Measurements from ENCODE around the gene GRM4.

Gene GRM4

DNA sequence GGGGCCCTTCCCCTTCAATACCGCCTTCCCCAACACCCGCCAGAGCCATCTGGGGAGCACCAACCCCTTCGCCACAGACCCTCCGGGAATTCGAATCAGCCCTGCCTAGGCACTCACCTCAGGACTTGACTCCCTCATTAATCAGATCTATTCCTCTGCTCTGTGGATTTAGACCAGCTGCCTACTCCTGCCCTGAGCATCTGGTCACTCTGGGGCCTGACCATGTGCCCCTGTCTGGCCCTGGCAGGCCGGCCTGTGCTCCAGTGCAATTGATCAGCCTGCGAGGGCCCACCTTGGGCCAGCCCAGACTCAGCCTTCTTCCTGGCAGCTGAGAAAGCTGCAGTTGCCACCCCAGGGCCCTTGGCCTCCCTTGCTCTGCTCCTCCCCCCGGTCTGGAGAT is 46.0 kb downstream of the GRM4 start:
- Histone ChIP-seq H3K27ac (ENCODE audit: low read depth, low read length, poor library complexity, severe bottlenecking) (no peak overlapping the region), H3K9me3 (ENCODE audit: low read length) (no peaks in the 10 kb centered on the region), H3F3A (ENCODE audit: insufficient read depth, low read length) (no peaks in the 10 kb centered on the region), H4K20me1 (ENCODE audit: insufficient read depth, low read length) (no peaks in the 10 kb centered on the region), H3K4me2 (ENCODE audit: low read length) (no peak overlapping the region), H2AFZ (ENCODE audit: low read length) (no peak overlapping the region), H3K9ac (ENCODE audit: low read length) (no peak overlapping the region), H3K36me3 (ENCODE audit: insufficient read depth, low read length) (no peaks in the 10 kb centered on the region), H3K27me3 (ENCODE audit: insufficient read depth, low read length) (peaks cover 4% of the 10 kb centered on the region; the same call in 1 of the 2 replicates), H3K79me2 (ENCODE audit: insufficient read depth, low read length) (no peaks in the 10 kb centered on the region), H3K4me1 (ENCODE audit: insufficient read depth, low read length, severe bottlenecking) (no peaks in the 10 kb centered on the region), H3K9me2 (ENCODE audit: low read depth, low read length) (no peaks in the 10 kb centered on the region), H3K4me3 (ENCODE audit: low read depth, low read length, poor library complexity, severe bottlenecking) (no peak overlapping the region)
- TF ChIP-seq, protein P1, sequence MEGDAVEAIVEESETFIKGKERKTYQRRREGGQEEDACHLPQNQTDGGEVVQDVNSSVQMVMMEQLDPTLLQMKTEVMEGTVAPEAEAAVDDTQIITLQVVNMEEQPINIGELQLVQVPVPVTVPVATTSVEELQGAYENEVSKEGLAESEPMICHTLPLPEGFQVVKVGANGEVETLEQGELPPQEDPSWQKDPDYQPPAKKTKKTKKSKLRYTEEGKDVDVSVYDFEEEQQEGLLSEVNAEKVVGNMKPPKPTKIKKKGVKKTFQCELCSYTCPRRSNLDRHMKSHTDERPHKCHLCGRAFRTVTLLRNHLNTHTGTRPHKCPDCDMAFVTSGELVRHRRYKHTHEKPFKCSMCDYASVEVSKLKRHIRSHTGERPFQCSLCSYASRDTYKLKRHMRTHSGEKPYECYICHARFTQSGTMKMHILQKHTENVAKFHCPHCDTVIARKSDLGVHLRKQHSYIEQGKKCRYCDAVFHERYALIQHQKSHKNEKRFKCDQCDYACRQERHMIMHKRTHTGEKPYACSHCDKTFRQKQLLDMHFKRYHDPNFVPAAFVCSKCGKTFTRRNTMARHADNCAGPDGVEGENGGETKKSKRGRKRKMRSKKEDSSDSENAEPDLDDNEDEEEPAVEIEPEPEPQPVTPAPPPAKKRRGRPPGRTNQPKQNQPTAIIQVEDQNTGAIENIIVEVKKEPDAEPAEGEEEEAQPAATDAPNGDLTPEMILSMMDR (IDR thresholded peaks at IDR 0.05; ENCODE audit: low read length) = no peak
- TF ChIP-seq EZH2 (IDR thresholded peaks at IDR 0.05; ENCODE audit: borderline replicate concordance, low read length) = no peak

DNA sequence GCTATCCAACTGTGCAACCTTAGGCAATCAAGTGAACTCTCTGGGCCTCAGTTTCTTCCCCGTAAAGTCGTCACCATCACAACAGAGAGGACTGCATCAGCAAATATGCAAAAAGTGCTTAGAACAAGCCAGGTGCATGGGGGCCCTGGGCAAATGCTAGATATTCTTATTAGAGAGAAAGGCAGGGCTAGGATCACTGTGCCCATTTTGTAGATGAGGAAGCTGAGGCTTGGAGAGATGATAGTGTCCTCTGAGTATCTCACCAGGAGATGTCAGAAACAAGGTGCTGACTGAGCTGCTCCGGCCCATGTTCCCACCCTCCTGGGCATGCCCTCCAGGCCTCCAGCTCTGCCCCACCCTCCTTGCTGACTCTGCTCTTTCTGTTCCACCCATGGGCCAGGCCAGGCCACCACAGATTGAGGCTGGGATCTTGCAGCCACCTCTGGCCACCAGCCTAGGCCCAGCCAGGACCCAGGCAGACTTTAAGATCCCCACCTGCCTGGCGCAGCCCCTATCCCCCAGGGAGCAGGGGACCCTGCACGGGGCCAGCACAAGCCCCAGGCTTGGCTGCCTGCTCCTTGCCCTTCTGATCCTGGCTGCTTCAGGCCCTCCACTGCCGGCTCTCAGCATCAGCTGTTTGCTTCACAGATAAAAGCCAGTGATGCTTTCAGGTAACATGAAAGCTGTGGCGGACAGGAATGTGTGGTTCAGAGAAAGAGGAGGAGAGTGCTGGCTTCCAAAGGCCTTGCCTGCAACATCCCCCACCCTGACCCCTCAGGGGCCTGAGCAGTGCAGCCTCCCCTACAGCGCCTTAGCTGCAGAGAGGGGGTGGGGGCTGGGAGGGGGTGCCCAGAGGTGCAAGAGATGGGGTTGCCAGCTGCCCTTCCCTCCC is 47.6 kb downstream of the GRM4 start:
- Histone ChIP-seq H3K36me3 (ENCODE audit: insufficient read depth, low read length) (no peaks in the 10 kb centered on the region), H3K4me2 (ENCODE audit: low read length) (no peak overlapping the region), H3K4me1 (ENCODE audit: insufficient read depth, low read length, severe bottlenecking) (no peaks in the 10 kb centered on the region), H3F3A (ENCODE audit: insufficient read depth, low read length) (no peaks in the 10 kb centered on the region), H2AFZ (ENCODE audit: low read length) (no peak overlapping the region), H4K20me1 (ENCODE audit: insufficient read depth, low read length) (no peaks in the 10 kb centered on the region), H3K4me3 (ENCODE audit: low read depth, low read length, poor library complexity, severe bottlenecking) (no peak overlapping the region), H3K9me2 (ENCODE audit: low read depth, low read length) (no peaks in the 10 kb centered on the region), H3K27me3 (ENCODE audit: insufficient read depth, low read length) (peaks cover 4% of the 10 kb centered on the region; the same call in 1 of the 2 replicates), H3K9ac (ENCODE audit: low read length) (no peak overlapping the region), H3K79me2 (ENCODE audit: insufficient read depth, low read length) (no peaks in the 10 kb centered on the region), H3K9me3 (ENCODE audit: low read length) (no peaks in the 10 kb centered on the region), H3K27ac (ENCODE audit: low read depth, low read length, poor library complexity, severe bottlenecking) (no peak overlapping the region)
- no peak for TF ChIP-seq EZH2 (IDR thresholded peaks at IDR 0.05; ENCODE audit: borderline replicate concordance, low read length)
- TF ChIP-seq, protein P1 (IDR thresholded peaks at IDR 0.05; ENCODE audit: low read length) = no peak

DNA sequence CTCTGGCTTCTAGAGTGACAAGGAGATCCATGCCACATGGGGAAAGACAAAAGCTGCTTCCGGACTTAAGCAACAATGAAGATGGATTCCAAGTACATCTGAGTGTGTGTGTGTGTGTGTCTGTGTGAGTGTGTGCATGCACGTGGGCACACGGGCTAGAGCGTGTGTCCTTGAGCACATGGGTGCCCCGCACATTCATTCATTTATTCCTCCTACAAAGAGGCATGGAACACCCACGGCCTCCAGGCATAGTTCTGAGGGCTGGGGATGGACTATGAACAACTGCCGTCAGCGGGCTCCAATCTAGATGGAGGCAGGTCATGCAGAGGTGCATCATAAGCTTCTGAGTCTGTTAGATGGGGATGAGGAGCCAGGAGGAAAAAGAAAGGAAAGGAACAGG is 49.1 kb downstream of the GRM4 start:
- Histone ChIP-seq H2AFZ (ENCODE audit: low read length) (no peak overlapping the region), H3K9me2 (ENCODE audit: low read depth, low read length) (no peaks in the 10 kb centered on the region), H3K4me3 (ENCODE audit: low read depth, low read length, poor library complexity, severe bottlenecking) (no peak overlapping the region), H3F3A (ENCODE audit: insufficient read depth, low read length) (no peaks in the 10 kb centered on the region), H4K20me1 (ENCODE audit: insufficient read depth, low read length) (no peaks in the 10 kb centered on the region), H3K9me3 (ENCODE audit: low read length) (no peaks in the 10 kb centered on the region), H3K27me3 (ENCODE audit: insufficient read depth, low read length) (peaks cover 4% of the 10 kb centered on the region; the same call in 1 of the 2 replicates), H3K36me3 (ENCODE audit: insufficient read depth, low read length) (no peaks in the 10 kb centered on the region), H3K79me2 (ENCODE audit: insufficient read depth, low read length) (no peaks in the 10 kb centered on the region), H3K4me2 (ENCODE audit: low read length) (no peak overlapping the region), H3K27ac (ENCODE audit: low read depth, low read length, poor library complexity, severe bottlenecking) (no peak overlapping the region), H3K9ac (ENCODE audit: low read length) (no peak overlapping the region), H3K4me1 (ENCODE audit: insufficient read depth, low read length, severe bottlenecking) (no peaks in the 10 kb centered on the region)
- TF ChIP-seq, protein P1 (IDR thresholded peaks at IDR 0.05; ENCODE audit: low read length) = no peak
- no peak for TF ChIP-seq EZH2 (IDR thresholded peaks at IDR 0.05; ENCODE audit: borderline replicate concordance, low read length)

Measured in OCI-LY1 (cell line).